Upper lobe of left lung (tissue), 6 donors: ENCODE results near the gene POM121L2. TPM values are rescaled to one million over a fixed set of nuclear protein-coding genes. Genes with fewer than 3 reads are reported as not detected.

ENCODE experiments used
- ATAC-seq, 2 donors: fragments of 200-7000 bp; cut with Tn5 transposase; one replicate each; pipeline ENCODE4 v1.9.1; 2022; ENCODE audit warnings: mild to moderate bottlenecking in 2 of 2, moderate library complexity in 2 of 2; ENCODE audit not compliant: low FRiP score in 2 of 2
- DNase-seq, 2 donors: peaks; one replicate each; pipeline ENCODE4 v3.0.0-alpha.2; 2019 to 2020
- H3K27ac ChIP-seq, 4 donors: fragments of 200-600 bp; sonication (generic); one replicate each; pipeline ENCODE4 v1.5.1; 2016 to 2019
- H3K27me3 ChIP-seq, 4 donors: fragments of 200-600 bp; sonication (generic); one replicate each; pipeline ENCODE4 v1.5.1; 2017 to 2019
- H3K36me3 ChIP-seq, 4 donors: fragments of 200-600 bp; sonication (generic); one replicate each; pipeline ENCODE4 v1.5.1; 2016 to 2019
- H3K4me1 ChIP-seq, 4 donors: fragments of 200-600 bp; sonication (generic); one replicate each; pipeline ENCODE4 v1.5.1; 2018 to 2019
- H3K4me3 ChIP-seq, 4 donors: fragments of 200-600 bp; sonication (generic); one replicate each; pipeline ENCODE4 v1.5.1; 2017 to 2019; ENCODE audit warnings: mild to moderate bottlenecking in 2 of 4, moderate library complexity in 1 of 4
- H3K9me3 ChIP-seq, 4 donors: fragments of 200-600 bp; sonication (generic); one replicate each; pipeline ENCODE4 v1.5.1; 2018 to 2019
- CTCF ChIP-seq, 6 experiments: fragments of 450-650 bp in 4 of 6; fragments of 200-600 bp in 2 of 6; sonication (generic) in 2 of 6; IDR thresholded peaks; one replicate each; pipeline ENCODE4 v1.5.1; 2016 to 2019; ENCODE audit warnings: antibody characterized with exemption in 6 of 6
- EP300 ChIP-seq, 4 donors: sonication (generic); formaldehyde crosslinking; IDR thresholded peaks; one replicate each; pipeline ENCODE4 v1.5.1; 2017; ENCODE audit warnings: antibody characterized with exemption in 4 of 4, control low read depth in 2 of 4
- POLR2A ChIP-seq, 4 donors: fragments of 450-650 bp; IDR thresholded peaks; one replicate each; pipeline ENCODE4 v1.5.1; 2016 to 2017; ENCODE audit warnings: antibody characterized with exemption in 4 of 4, mild to moderate bottlenecking in 2 of 4
- POLR2AphosphoS5 ChIP-seq, 2 donors: sonication (generic); formaldehyde crosslinking; IDR thresholded peaks; one replicate each; pipeline ENCODE4 v1.5.1; 2017; ENCODE audit warnings: antibody characterized with exemption in 2 of 2
- WGBS, 2 donors: methylation state at CpG; one replicate each; pipeline ENCODE4 v1.1.5; 2017 to 2018; 5-methylcytosine and 5-hydroxymethylcytosine counted together
- total RNA-seq, 6 donors: library from RNA; depleted of rRNA in 4 of 6; stranded (reverse); fragments of >200 nt in 4 of 6; gene quantifications; one replicate each; pipeline versions ENCODE4 v1.1.0 to v1.2.1, GENCODE V29; 2016 to 2021
- donor health status: DM: no; HTN: no; CAD: no; lungs with moderate emphysema.
- donor health status: DM: no; HTN: yes; CAD: no; lungs with severe emphysema.

The POM121L2 gene
- total RNA-seq, 6 donors from 2014 or later = not detected

GRCh38 chr6:27290065-27290849, 21.8 kb downstream of the POM121L2 start:
- Histone ChIP-seq H3K4me1 (peaks cover 0 to 2% (median 0%) of the 10 kb centered on the region in 4 donors), H3K27me3 (peaks cover 0 to 47% (median 15%) of the 10 kb centered on the region in 4 donors), H3K4me3 (no peak overlapping the region), H3K27ac (no peak overlapping the region), H3K9me3 (peaks cover 0 to 20% (median 18%) of the 10 kb centered on the region in 4 donors), H3K36me3 (no peaks in the 10 kb centered on the region)
- no peak for DNase-seq
- no peak for ATAC-seq
- WGBS, 2 donors = 7 to 11% methylated on average over 25 of the region's 25 CpGs
- TF ChIP-seq EP300 (IDR thresholded peaks at IDR 0.05) (no peak), CTCF (IDR thresholded peaks at IDR 0.05) (no peak), POLR2A (IDR thresholded peaks at IDR 0.05) (no peak), POLR2AphosphoS5 (IDR thresholded peaks at IDR 0.05) (no peak)

GRCh38 chr6:27288136-27289044, 23.7 kb downstream of the POM121L2 start:
- Histone ChIP-seq H3K4me3 (no peak overlapping the region), H3K27me3 (peaks cover 0 to 52% (median 11%) of the 10 kb centered on the region in 4 donors), H3K4me1 (peaks cover 0 to 2% (median 0%) of the 10 kb centered on the region in 4 donors), H3K9me3 (peaks cover 0 to 22% (median 18%) of the 10 kb centered on the region in 4 donors), H3K27ac (no peak overlapping the region), H3K36me3 (no peaks in the 10 kb centered on the region)
- TF ChIP-seq POLR2A (IDR thresholded peaks at IDR 0.05) (no peak), POLR2AphosphoS5 (IDR thresholded peaks at IDR 0.05) (no peak), EP300 (IDR thresholded peaks at IDR 0.05) (no peak), CTCF (IDR thresholded peaks at IDR 0.05) (no peak)
- peak in 1 of 2 donors; percentile 48 for DNase-seq
- ATAC-seq = no peak
- 3 to 6% methylated on average over 22 to 33 of the region's 33 CpGs for WGBS, 2 donors

- no peak for ATAC-seq
- Histone ChIP-seq H3K36me3 (no peaks in the 10 kb centered on the region), H3K27ac (no peak overlapping the region), H3K9me3 (peaks cover 0 to 25% (median 21%) of the 10 kb centered on the region in 4 donors), H3K27me3 (peaks cover 0 to 57% (median 11%) of the 10 kb centered on the region in 4 donors), H3K4me1 (peaks cover 0 to 2% (median 0%) of the 10 kb centered on the region in 4 donors), H3K4me3 (no peak overlapping the region)
- DNase-seq = no peak
- TF ChIP-seq CTCF (IDR thresholded peaks at IDR 0.05) = no peak
- TF ChIP-seq POLR2AphosphoS5 (IDR thresholded peaks at IDR 0.05) = no peak
- no peak for TF ChIP-seq POLR2A (IDR thresholded peaks at IDR 0.05)
- no peak for TF ChIP-seq EP300 (IDR thresholded peaks at IDR 0.05)
- WGBS, 2 donors = 13 to 18% methylated on average over 8 of the region's 8 CpGs
Measured at GRCh38 chr6:27287751-27288135, 24.3 kb downstream of the POM121L2 start.

- Histone ChIP-seq H3K36me3 (no peaks in the 10 kb centered on the region), H3K27me3 (peaks cover 0 to 56% (median 5%) of the 10 kb centered on the region in 4 donors), H3K4me1 (peaks cover 0 to 2% (median 0%) of the 10 kb centered on the region in 4 donors), H3K9me3 (peaks cover 0 to 22% (median 18%) of the 10 kb centered on the region in 4 donors), H3K27ac (no peak overlapping the region), H3K4me3 (no peak overlapping the region)
- no peak for ATAC-seq
- WGBS, 2 donors = 81 to 82% methylated on average over 2 of the region's 2 CpGs
- no peak for DNase-seq
- TF ChIP-seq EP300 (IDR thresholded peaks at IDR 0.05) = no peak
- TF ChIP-seq POLR2AphosphoS5 (IDR thresholded peaks at IDR 0.05) = no peak
- no peak for TF ChIP-seq CTCF (IDR thresholded peaks at IDR 0.05)
- TF ChIP-seq POLR2A (IDR thresholded peaks at IDR 0.05) = no peak
Measured at GRCh38 chr6:27286141-27286540, 25.9 kb downstream of the POM121L2 start.
